NCI-H2081 treated with DMSO at 0.1 percent for 48 hours (cell line): ENCODE data around the gene CTSD.
"Not testable (repeated sequence)": the region's sequence is repeated elsewhere in the genome, so short reads cannot be mapped to it uniquely, and the experiment has no call there.

Experiments
- DNase-seq: peaks from one replicate; lab custom pipeline; 2025; lab: John Stamatoyannopoulos, UW

Gene CTSD

DNA sequence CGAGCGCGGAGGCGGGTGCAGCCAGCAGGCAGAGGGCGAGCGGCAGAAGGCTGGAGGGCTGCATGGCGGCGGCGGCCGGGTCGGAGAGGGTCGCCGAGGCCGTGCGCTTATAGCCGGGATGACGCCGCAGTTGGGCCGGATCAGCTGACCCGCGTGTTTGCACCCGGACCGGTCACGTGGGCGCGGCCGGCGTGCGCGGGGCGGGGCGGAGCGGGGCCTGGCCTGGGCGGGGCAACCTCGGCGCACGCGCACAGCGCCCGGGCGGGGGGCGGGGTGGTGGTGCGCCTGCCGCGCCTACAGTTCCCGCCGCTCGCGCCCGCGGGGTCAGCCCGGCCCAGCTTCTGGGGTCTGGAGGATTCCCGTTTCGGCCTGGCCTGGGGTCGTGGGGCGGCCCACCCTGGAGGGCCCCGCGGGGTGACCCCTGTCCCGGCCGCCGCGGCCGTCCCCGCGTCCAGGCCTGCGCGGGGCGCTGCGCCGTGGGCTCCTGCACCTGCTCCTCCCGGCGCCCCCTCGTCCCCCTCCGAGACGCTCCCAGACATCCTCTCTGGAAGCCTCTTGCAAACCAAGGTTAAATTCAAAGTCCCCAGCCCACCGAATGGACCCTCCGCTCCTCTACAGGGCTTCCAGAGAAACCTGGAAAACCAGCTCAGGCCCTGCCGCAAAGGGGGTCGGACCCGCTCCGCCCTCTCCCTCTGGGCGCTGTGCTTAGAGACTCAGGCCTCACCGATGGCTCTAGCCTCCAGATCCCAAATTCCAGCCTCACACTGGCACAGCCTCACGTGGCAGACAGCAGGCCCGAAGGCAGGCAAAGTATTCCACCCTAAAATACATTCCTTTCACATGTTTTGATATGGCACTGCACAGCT lies at the start of gene CTSD:
TSS of gene CTSD (minus strand) at position 132 of the 866 bp plus-strand sequence. CDS start at position 64, 68 bp downstream.
- no peak for DNase-seq

- DNase-seq = not testable (repeated sequence)
Observed at GRCh38 chr11:1813356-1813755, 49.6 kb upstream of the CTSD start.

DNA sequence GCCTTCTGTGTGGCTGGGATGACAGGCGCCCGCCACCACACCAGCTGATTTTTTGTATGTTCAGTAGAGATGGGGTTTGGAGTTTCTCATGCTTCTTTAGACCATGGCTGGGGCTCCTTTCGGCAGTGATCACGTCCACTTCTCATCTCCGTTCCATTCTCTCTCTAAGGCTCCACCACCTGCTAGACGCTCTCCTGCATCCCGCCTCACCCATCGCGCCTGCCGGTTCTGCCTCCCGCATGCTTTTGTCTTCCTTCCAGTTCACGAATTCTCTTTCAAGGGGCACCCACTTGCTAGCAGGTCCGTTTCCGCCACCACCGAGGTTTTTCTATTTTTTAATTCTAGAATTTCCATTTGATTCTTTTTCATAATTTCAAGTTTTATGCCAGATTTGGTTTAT lies 49.1 kb upstream of the CTSD start:
- DNase-seq = no peak

DNA sequence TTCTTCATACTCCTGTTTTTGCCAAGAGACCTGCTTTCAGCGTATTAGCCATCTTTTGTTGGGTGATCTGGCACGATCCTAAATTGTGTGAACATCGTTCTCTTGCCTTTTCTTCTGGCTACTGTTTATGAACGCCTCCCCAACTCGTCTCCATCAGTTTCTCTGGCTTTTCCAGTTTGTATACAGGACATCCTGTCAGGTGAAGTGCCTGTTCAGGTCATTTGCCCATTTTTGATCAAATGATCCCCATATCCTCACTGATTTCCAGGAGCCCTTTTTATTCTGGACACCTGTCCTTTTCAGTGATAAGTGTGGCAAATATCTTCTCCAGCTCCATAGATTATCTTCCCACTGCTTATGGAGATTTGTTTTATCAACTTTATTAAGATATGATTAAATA lies 48.5 kb upstream of the CTSD start:
- no peak for DNase-seq

- no peak for DNase-seq
Observed at GRCh38 chr11:1810761-1811160, 47.0 kb upstream of the CTSD start.

DNA sequence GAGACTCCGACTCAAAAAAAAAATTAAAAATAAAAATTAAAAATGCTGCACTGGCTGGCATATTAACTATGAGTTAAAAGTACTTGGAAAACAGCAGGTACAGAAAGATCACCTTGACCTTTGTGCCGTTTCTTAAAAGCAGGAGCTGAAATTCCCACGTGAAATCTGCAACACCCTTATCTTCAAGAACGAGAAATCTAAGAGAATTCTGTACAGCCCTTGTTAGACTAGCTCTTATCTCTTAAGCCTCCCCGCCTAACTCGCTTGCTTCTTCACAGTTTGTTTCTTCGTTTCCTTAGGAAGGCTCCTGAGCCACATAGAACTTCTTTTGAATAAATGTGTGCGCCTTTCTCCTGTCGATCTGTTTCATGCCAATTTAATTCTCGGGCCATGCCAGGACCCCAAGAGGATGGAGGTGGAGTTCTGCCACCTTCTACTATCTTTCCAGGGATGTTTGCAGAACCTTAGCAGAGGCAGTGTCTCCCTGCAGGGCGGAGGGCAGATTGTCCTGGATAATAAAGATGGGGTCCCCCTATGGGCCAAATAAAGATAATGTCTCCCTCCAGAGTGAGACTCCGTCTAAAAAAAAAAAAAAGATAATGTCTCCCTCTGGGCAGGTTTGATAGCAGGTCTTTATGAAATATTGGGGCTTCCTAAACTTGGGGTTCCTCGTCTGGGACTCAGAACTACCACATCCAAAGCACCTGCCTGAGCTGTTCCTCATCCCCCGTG lies 43.7 kb upstream of the CTSD start:
- DNase-seq = no peak

DNA sequence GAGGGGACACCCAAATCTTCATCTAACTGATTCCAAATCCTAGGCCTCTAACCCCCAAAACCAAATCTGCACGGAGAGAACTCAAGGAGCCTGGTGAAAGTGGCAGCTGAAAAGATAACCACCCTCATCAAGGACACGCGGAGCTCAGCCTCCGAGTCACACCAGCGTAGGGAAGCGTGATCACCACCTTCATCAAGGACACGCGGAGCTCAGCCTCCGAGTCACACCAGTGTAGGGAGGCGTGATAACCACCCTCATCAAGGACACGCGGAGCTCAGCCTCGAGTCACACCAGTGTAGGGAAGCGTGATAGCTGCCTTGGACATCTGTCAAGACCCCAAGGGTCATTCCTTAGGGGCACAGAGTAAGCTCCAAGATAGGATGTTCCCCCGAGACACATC lies 41.8 kb upstream of the CTSD start:
- no peak for DNase-seq

DNA sequence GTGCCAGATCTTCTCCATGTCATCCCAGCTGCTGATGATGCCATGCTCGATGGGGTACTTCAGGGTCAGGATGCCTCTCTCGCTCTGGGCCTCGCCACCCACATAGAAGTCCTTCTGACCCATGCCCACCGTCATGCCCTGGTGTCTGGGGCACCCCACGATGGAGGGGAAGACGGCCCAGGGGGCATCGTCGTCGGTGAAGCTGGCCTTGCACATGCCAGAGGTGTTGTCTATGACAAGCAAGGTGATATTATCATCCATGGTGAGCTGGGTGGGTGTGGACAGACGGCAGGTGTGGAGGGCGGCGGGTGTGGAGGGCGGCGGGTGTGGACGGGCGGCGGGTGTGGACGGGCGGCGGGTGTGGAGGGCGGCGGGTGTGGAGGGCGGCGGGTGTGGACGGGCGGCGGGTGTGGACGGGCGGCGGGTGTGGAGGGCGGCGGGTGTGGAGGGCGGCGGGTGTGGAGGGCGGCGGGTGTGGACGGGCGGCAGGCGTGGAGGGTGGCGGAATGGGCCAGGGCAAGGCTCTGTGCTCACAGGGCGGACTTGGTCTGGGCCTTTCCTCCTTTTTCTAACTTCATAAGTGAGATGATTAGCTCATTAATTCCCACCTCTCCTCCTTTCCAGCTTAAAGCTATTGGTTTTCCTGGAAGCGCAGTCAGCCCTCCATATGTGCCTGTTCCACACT lies 40.2 kb upstream of the CTSD start:
- not testable (repeated sequence) for DNase-seq

DNA sequence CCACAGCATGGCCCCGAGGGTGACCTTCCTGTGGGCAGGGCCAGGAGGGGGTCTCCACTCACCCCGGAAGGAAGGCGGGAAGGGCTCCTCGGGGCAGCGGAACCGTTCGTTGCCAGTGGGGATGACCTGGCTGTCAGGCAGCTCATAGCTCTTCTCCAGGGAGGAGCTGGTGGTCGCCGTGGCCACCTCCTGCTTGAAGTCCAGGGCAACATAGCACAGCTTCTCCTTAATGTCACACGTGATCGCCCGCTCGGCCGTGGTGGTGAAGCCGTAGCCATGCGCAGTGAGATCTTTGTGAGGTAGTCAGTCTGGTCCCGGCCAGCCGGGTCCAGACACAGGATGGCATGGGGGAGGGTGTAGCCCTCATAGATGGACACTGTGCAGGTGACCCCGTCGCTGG lies 39.5 kb upstream of the CTSD start:
- DNase-seq = no peak

DNA sequence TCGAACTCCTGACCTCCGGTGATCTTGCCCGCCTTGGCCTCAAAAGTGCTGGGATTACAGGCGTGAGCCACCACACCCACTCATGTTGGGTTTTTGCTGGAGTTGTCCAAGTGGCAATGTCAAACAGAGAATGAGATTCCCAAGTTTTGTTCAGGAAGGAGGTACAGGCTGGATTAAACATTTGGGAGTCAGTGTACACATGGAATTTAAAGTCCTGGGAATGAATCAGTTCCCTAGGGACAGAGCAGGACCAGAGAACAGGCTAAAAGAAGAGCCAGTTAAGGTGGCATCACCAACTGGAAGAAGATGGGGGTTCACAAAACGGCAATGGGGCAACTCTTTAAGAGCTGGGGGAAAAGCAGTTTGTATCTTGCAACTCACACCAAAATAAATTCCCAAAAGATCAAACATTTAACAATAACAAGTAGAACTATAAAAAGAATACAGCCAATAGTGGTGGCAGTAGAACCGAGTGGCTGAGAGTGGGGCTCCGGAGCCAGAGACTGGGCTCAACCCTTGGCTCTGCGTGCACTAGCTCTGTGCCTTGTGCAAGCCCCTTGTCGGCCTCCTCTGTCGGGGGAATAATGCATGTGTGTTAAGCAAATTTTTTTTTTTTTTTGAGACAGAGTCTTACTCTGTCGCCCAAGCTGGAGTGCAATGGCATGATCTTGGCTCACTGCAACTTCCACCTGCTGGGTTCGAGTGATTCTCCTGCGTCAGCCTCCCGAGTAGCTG lies 33.8 kb upstream of the CTSD start:
- no peak for DNase-seq

DNA sequence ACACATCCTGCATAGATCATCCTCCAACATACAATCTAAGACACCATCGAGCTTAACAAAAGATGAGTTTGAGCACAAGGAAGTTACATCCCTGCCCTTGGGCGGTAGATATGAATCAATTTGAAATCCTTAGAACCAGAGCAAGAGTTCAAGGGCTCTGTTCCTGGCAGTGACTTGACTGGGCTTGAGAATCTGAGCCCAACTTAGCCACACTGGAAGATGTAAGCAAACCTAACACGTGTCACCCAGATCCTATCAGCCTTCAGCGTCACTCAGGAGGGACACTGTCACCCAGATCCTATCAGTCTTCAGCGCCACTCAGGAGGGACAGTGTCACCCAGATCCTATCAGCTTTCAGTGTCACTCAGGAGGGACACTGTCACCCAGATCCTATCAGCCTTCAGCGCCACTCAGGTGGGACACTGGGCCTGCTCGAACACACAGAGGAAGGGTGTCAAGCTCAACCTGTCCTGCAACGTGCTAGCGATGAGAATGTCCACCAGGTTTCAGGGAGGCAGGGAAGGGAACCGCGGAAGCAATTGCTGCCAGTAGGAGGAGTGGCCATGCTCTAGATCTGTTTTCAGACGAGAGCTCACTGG lies 32.8 kb upstream of the CTSD start:
- no peak for DNase-seq

DNA sequence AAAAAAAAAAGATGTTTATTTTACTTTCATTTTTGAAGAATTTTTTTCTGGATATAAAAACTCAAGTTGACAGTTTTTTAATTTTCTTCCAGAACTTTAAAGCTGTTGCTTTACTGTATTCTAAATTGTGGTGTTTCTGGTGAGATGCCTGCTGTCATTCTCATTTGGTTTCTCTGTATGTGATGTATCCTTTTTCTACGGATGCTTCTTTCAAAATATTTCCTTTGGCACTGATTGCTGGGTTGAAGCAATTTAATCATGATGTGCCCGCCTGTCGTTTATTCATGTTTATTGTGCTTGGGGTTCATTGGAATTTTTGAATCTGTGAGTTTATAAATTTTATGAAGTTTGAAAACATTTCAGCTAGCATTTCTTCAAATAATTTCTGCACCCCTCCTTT lies 29.4 kb upstream of the CTSD start:
- DNase-seq = no peak

- no peak for DNase-seq
Observed at GRCh38 chr11:1792461-1792860, 28.7 kb upstream of the CTSD start.

DNA sequence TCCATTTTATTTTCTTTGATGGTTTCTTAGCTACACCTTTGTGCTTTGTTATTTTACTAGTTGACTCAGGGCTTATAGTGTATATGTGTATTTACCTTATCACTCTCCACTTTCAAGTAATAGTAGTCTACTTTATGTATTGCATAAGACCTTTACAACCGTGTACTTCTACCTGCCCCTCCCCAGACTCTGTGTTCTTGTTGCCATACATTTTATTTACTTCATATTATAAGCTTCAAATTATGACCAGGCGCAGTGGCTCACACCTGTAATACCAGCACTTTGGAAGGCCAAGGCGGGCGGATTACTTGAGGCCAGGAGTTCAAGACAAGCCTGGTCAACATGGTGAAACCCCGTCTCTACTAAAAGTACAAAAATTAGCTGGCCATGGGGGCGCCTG lies 28.2 kb upstream of the CTSD start:
- DNase-seq = no peak

- DNase-seq = no peak
Observed at GRCh38 chr11:1786466-1786865, 22.7 kb upstream of the CTSD start.

DNA sequence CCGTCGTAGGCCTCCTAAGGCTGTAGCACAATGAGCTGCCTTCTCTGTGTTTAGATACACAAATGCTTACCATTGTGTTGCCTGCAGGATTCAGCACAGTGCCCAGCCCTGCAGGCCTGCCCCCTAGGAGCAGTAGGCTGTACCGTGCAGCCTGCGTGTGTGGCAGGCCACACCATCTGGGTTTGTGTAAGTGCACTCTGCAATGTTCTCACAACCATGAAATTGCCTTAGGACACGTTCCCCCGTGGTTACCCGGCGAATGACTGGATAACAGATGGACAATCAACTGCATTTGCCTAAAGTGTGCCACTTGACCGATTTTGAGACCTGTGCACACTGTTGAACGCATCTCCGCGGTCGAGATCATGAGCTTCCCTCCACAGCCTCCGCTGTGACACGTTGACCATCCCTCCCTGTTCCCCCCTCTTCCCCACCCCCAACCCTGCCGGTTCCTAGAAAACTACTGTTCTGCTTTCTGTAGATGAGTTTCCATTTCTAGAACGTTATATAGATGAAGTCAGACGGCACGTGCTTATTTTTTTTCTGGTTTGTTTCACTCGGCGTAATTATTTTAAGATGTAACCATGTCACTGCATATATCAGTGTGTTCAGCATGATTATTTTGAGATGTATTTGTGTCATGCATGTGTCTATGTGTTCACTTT lies 22.2 kb upstream of the CTSD start:
- DNase-seq = no peak

DNA sequence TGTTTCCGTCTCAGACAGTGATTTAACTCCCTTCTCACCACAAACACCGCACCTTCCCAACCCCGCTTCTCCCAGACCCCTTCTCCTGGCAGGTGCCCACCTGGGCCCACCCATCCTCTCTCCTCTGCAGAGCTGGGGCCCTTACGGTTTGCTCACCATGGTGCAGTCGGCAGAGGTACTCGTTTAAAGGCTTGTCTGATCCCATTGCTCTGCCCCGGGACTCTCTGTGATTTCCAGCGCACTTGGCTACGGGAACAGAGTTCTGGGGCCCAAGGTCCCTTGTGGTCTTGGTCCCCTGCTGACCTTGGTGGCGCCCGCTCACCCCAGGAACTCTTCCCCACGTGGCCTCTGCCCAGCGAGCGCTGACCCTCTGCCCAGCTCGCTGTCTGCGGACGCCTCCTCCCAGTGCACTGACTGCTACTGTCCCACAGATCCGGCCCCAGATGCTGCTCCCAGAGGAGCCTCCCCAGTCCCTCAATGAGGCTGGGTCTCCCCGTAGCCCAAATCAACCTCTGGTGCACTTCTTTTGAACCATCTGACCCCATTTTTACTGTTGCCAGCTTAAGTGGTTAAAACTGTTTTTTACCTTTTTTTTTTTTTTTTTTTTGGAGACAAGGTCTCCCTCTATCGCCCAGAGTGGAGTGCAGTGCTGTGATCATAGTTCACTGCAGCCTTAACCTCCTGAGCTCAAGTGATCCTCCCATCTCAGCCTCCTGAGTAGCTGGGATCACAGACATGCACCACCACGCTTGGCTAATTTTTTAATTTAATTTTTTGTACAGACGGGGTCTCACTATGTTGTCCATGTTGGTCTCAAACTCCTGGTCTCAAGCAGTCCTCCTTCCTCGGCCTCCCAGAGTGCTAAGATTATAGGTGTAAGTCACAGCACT lies 21.3 kb upstream of the CTSD start:
- no peak for DNase-seq

DNA sequence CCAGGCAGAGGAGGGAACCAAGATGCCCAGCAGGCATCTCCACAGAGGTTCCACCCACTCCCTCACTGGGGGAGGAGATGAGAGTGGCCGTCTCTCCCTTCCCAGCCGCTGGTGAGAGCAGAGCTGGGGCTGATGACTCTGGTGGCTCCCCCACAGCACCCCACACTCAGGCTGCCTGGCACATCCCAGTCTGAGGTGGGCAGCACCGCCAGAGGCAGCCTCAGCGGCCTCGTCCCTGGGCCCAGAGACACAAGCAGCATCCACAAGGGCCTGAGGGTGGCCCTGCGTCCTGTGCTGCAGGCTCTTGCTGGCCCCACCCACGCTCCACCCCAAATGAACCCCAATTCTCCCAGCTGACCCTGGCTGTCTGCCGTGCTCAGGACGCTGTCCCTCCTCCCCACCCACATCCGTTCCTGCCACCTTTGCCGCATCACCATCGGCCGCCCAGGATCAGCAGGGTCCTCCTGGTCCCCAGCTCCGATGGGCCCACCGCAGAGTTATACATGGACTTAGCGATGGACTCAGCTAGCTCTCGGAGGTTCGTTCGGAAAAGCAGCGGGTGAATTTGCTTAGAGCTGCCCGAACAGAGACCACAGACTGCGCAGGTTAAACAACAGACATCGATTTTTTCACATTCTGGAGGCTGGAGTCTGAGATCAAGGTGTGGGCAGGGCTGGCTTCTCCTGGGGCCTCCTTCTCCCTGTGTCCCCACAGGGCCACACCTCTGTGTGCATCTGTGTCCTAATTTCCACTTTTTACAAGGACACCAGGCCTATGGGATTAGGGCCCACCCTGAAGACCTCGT lies 20.2 kb upstream of the CTSD start:
- no peak for DNase-seq
